WERI-Rb-1 (cell line): ENCODE data around the gene MARK1.

Source experiments
- DNase-seq: peaks from one replicate; pipeline ENCODE4 v3.0.0-alpha.2; 2020
- H3K27ac ChIP-seq: fragments of 250-450 bp; sonication (Bioruptor Pico); 2 replicates; pipeline ENCODE4 v1.5.1; 2020; ENCODE audit warnings: mild to moderate bottlenecking, moderate library complexity
- H3K27me3 ChIP-seq: fragments of 250-450 bp; sonication (Bioruptor Pico); 2 replicates; pipeline ENCODE4 v1.5.1; 2021; ENCODE audit warnings: mild to moderate bottlenecking, low read depth, moderate library complexity; ENCODE audit not compliant: insufficient read depth, severe bottlenecking
- H3K36me3 ChIP-seq: fragments of 250-450 bp; sonication (Bioruptor Pico); 2 replicates; pipeline ENCODE4 v1.5.1; 2020; ENCODE audit warnings: mild to moderate bottlenecking, moderate library complexity
- H3K4me3 ChIP-seq: 2 replicates; pipeline ENCODE4 v1.5.1; 2011; ENCODE audit warnings: low read depth, mild to moderate bottlenecking, control low read depth, low read length
- H3K9me3 ChIP-seq: fragments of 250-450 bp; sonication (Bioruptor Pico); 2 replicates; pipeline ENCODE4 v1.5.1; 2021; ENCODE audit warnings: mild to moderate bottlenecking, moderate library complexity; ENCODE audit not compliant: severe bottlenecking
- CTCF ChIP-seq: IDR thresholded peaks from 2 replicates; pipeline ENCODE4 v1.5.1; 2011; ENCODE audit warnings: low read depth, mild to moderate bottlenecking, control low read depth, inconsistent platforms, low read length

Gene MARK1

GRCh38 chr1:220572416-220572815 lies 44.5 kb downstream of the MARK1 start:
- no peaks in the 10 kb centered on the region for H3K27me3 ChIP-seq
- DNase-seq = no peak
- H3K36me3 ChIP-seq = no peaks in the 10 kb centered on the region
- no peak overlapping the region for H3K4me3 ChIP-seq
- H3K27ac ChIP-seq = no peak overlapping the region
- no peak for TF ChIP-seq CTCF
- peaks cover 10% of the 10 kb centered on the region for H3K9me3 ChIP-seq

GRCh38 chr1:220573836-220574235 lies 45.9 kb downstream of the MARK1 start:
- no peak for TF ChIP-seq CTCF

GRCh38 chr1:220575718-220576497 lies 48.0 kb downstream of the MARK1 start:
- TF ChIP-seq CTCF = no peak
- Histone ChIP-seq H3K9me3 (peaks cover 10% of the 10 kb centered on the region), H3K36me3 (no peaks in the 10 kb centered on the region), H3K27ac (no peak overlapping the region), H3K4me3 (no peak overlapping the region), H3K27me3 (no peaks in the 10 kb centered on the region)
- DNase-seq = no peak

More at GRCh38 chr1:220573836-220574235, 45.9 kb downstream of the MARK1 start:
- Histone ChIP-seq H3K27me3 (no peaks in the 10 kb centered on the region), H3K27ac (no peak overlapping the region), H3K36me3 (no peaks in the 10 kb centered on the region), H3K4me3 (no peak overlapping the region), H3K9me3 (peaks cover 10% of the 10 kb centered on the region)
- DNase-seq = no peak

- no peak for TF ChIP-seq CTCF
- Histone ChIP-seq H3K4me3 (no peak overlapping the region), H3K9me3 (peaks cover 10% of the 10 kb centered on the region), H3K27me3 (no peaks in the 10 kb centered on the region), H3K27ac (no peak overlapping the region), H3K36me3 (no peaks in the 10 kb centered on the region; the same call in 1 of the 2 replicates)
- DNase-seq = no peak
Observed at GRCh38 chr1:220577926-220578325, 50.0 kb downstream of the MARK1 start.

- DNase-seq = no peak
- H3K9me3 ChIP-seq = no peaks in the 10 kb centered on the region
- no peak overlapping the region for H3K27ac ChIP-seq
- H3K36me3 ChIP-seq = no peaks in the 10 kb centered on the region; the same call in 1 of the 2 replicates
- H3K27me3 ChIP-seq = no peaks in the 10 kb centered on the region
- TF ChIP-seq CTCF = no peak
- no peak overlapping the region for H3K4me3 ChIP-seq
Observed at GRCh38 chr1:220579317-220579716, 51.4 kb downstream of the MARK1 start.

GRCh38 chr1:220592714-220593113 lies 64.8 kb downstream of the MARK1 start:
- DNase-seq = no peak
- TF ChIP-seq CTCF = no peak
- Histone ChIP-seq H3K36me3 (no peaks in the 10 kb centered on the region), H3K27me3 (no peaks in the 10 kb centered on the region), H3K9me3 (no peaks in the 10 kb centered on the region), H3K4me3 (no peak overlapping the region), H3K27ac (no peak overlapping the region)
